A673 (cell line): Measurements from ENCODE around the gene POLD2. TPM values are rescaled to one million over a fixed set of nuclear protein-coding genes. Genes with fewer than 3 reads are reported as not detected.

Source experiments
- BruUV-seq: library from RNA; stranded (reverse); fragments of 400-500 nt; replicated peaks from 2 replicates; lab custom pipeline; 2021; lab: Mats Ljungman, UMichigan
- CTCF ChIA-PET: fragments of 300-600 bp; sonication (Branson Sonifier 250); formaldehyde crosslinking; loops from one replicate; lab custom pipeline; 2022; ENCODE audit warnings: antibody characterized with exemption; lab: Charles Lee
- POLR2A ChIA-PET: fragments of 300-600 bp; sonication (Branson Sonifier 250); formaldehyde crosslinking; loops from one replicate; lab custom pipeline; 2022; ENCODE audit warnings: antibody characterized with exemption; ENCODE audit not compliant: low non-redundant PET; lab: Charles Lee
- DNase-seq: peaks from one replicate; pipeline ENCODE4 v3.0.0-alpha.2; 2015; ENCODE audit warnings: low spot score
- H3K27ac ChIP-seq: fragments of 200-600 bp; sonication (generic); 2 replicates; pipeline ENCODE4 v1.5.1; 2016; ENCODE audit warnings: mixed run types, low read depth, mild to moderate bottlenecking, mixed read lengths, antibody characterized with exemption, low read length; ENCODE audit not compliant: poor library complexity, severe bottlenecking
- H3K27me3 ChIP-seq: fragments of 200-600 bp; sonication (generic); replicated peaks from 2 replicates; pipeline ENCODE4 v1.6.1; 2017; ENCODE audit warnings: mixed run types, low read depth, mild to moderate bottlenecking, mixed read lengths, antibody characterized with exemption, low read length; ENCODE audit not compliant: insufficient read depth, poor library complexity
- H3K36me3 ChIP-seq: fragments of 200-600 bp; sonication (generic); 2 replicates; pipeline ENCODE4 v1.6.1; 2016; ENCODE audit warnings: mixed run types, mild to moderate bottlenecking, mixed read lengths, antibody characterized with exemption, low read length; ENCODE audit not compliant: insufficient read depth, poor library complexity, severe bottlenecking
- H3K4me1 ChIP-seq: fragments of 200-600 bp; sonication (generic); 2 replicates; pipeline ENCODE4 v1.6.1; 2017; ENCODE audit warnings: mixed run types, mild to moderate bottlenecking, mixed read lengths, antibody characterized with exemption, low read length; ENCODE audit not compliant: insufficient read depth, poor library complexity, severe bottlenecking
- H3K4me3 ChIP-seq: fragments of 200-600 bp; sonication (generic); 2 replicates; pipeline ENCODE4 v1.5.1; 2016; ENCODE audit warnings: low read depth, mixed run types, mild to moderate bottlenecking, mixed read lengths, low read length; ENCODE audit not compliant: poor library complexity, severe bottlenecking
- H3K9me3 ChIP-seq: fragments of 200-600 bp; sonication (generic); 2 replicates; pipeline ENCODE4 v1.6.1; 2016; ENCODE audit warnings: mixed run types, low read depth, mild to moderate bottlenecking, mixed read lengths, antibody characterized with exemption, low read length; ENCODE audit not compliant: poor library complexity, severe bottlenecking
- EZH2 ChIP-seq: fragments of 200-600 bp; sonication (generic); IDR thresholded peaks from 2 replicates; pipeline ENCODE4 v1.6.1; 2017; ENCODE audit warnings: borderline replicate concordance, low read depth, mild to moderate bottlenecking, mixed read lengths, antibody characterized with exemption, low read length; ENCODE audit not compliant: poor library complexity, severe bottlenecking
- intact Hi-C: fragments of 100-400 bp; cut with micrococcal nuclease; formaldehyde crosslinking; loops from one replicate; pipeline ENCODE4 v1.10.0; 2022; ENCODE audit not compliant: unreplicated experiment
- total RNA-seq: library from RNA; stranded (reverse); gene quantifications from 2 replicates; pipeline ENCODE4 v1.2.3, GENCODE V29; 2021
- TF ChIP-seq, protein P1 (sequence below): fragments of 300-800, 200-600 bp; sonication (generic); conservative IDR thresholded peaks from 2 replicates; pipeline ENCODE4 v1.5.1; 2017; ENCODE audit warnings: low read depth, mild to moderate bottlenecking, antibody characterized with exemption, low read length, moderate library complexity, mixed read lengths

The POLD2 gene
- total RNA-seq, 1 experiment from 2014 or later: 252 TPM

DNA sequence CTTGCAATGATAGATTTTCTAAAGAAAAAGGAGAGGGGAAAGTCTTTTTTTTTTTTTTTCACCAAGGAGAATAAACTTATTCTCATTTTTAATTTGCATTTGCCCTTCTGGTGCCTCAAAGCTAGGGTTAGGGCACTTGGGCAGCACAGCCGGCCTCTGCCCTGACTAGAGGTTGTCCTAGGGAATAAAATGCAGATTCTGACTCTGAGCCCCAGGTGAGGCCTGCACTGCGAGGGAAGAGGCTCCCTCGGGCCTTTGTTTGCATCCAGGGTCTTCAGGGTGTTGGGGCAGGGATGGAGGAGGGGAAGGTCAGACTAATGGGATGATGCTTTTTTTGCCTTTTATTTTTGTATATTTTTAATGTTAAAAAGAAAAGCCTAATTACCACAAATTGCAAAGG lies 9.9 kb upstream of the POLD2 start:
- ChIA-PET CTCF (no interaction called here), POLR2A (no interaction called here)
- Histone ChIP-seq H3K27me3 (no peaks in the 10 kb centered on the region), H3K4me3 (no peak overlapping the region), H3K36me3 (no peaks in the 10 kb centered on the region), H3K27ac (no peak overlapping the region), H3K9me3 (no peaks in the 10 kb centered on the region), H3K4me1 (no peaks in the 10 kb centered on the region)
- DNase-seq: no peak
- BruUV-seq: no TSS peak
- intact Hi-C loops: no loop called here
- no peak for TF ChIP-seq EZH2
- TF ChIP-seq, protein P1, sequence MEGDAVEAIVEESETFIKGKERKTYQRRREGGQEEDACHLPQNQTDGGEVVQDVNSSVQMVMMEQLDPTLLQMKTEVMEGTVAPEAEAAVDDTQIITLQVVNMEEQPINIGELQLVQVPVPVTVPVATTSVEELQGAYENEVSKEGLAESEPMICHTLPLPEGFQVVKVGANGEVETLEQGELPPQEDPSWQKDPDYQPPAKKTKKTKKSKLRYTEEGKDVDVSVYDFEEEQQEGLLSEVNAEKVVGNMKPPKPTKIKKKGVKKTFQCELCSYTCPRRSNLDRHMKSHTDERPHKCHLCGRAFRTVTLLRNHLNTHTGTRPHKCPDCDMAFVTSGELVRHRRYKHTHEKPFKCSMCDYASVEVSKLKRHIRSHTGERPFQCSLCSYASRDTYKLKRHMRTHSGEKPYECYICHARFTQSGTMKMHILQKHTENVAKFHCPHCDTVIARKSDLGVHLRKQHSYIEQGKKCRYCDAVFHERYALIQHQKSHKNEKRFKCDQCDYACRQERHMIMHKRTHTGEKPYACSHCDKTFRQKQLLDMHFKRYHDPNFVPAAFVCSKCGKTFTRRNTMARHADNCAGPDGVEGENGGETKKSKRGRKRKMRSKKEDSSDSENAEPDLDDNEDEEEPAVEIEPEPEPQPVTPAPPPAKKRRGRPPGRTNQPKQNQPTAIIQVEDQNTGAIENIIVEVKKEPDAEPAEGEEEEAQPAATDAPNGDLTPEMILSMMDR: no peak

DNA sequence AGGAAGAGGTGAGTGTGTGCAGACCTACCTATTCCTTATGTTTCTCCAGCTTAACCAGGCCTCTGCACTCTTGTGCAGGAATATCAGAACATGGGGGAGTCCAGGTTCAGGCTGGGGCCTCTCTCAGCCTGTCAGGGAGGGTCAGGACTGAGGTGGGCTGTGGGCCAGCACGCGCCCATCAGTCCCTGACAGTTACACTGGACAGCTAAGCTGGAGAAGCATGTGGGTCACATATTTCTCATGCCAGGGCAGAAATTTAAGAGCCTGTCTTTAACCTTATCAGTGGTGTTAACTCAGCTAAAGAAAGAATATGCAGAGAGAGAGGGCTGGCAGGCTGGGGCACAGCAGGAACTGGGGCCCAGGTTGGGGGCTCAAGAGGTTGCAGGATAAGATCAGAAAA lies 8.7 kb upstream of the POLD2 start:
- Histone ChIP-seq H3K9me3 (no peaks in the 10 kb centered on the region), H3K36me3 (no peaks in the 10 kb centered on the region), H3K4me1 (no peaks in the 10 kb centered on the region), H3K27ac (no peak overlapping the region), H3K27me3 (no peaks in the 10 kb centered on the region), H3K4me3 (no peak overlapping the region)
- TF ChIP-seq EZH2: no peak
- TF ChIP-seq, protein P1: no peak
- intact Hi-C loops: no loop called here
- no TSS peak for BruUV-seq
- DNase-seq: no peak
- CTCF ChIA-PET: no interaction called here
- POLR2A ChIA-PET: no interaction called here

GRCh38 chr7:44131173-44132029 lies 8.1 kb upstream of the POLD2 start:
- POLR2A ChIA-PET: no interaction called here
- Histone ChIP-seq H3K27ac (no peak overlapping the region), H3K9me3 (no peaks in the 10 kb centered on the region), H3K4me1 (no peaks in the 10 kb centered on the region), H3K27me3 (no peaks in the 10 kb centered on the region), H3K36me3 (no peaks in the 10 kb centered on the region), H3K4me3 (no peak overlapping the region)
- TF ChIP-seq, protein P1: no peak
- no peak for TF ChIP-seq EZH2
- CTCF ChIA-PET: no interaction called here
- intact Hi-C loops: no loop called here
- BruUV-seq: no TSS peak
- DNase-seq: no peak
